Measurements from ENCODE around the gene FAM168A. TPM values are rescaled to one million over a fixed set of nuclear protein-coding genes. Genes with fewer than 3 reads are reported as not detected.
A peak's percentile ranks its signal among the peaks of the same experiment; 100 is the strongest.

Gene FAM168A
- total RNA-seq, 4 donors from 2014 or later = 10.7 to 28.1 (median 20.5) TPM

GRCh38 chr11:73629907-73630306, 32.0 kb upstream of the FAM168A start:
- H3K4me3 ChIP-seq (ENCODE audit: low read depth, poor library complexity, severe bottlenecking) = no peak overlapping the region
- intact Hi-C loops (cut with DNase I; ENCODE audit: low total_unique reads) = loop anchor here (5.0 kb wide), 1 partner anchor 32 kb away; no protein-coding TSS in a partner anchor
- WGBS, 2 donors = 81 to 89% methylated on average over 7 of the region's 7 CpGs
- no peak for TF ChIP-seq POLR2A (IDR thresholded peaks at IDR 0.05)
- TF ChIP-seq, protein P1, sequence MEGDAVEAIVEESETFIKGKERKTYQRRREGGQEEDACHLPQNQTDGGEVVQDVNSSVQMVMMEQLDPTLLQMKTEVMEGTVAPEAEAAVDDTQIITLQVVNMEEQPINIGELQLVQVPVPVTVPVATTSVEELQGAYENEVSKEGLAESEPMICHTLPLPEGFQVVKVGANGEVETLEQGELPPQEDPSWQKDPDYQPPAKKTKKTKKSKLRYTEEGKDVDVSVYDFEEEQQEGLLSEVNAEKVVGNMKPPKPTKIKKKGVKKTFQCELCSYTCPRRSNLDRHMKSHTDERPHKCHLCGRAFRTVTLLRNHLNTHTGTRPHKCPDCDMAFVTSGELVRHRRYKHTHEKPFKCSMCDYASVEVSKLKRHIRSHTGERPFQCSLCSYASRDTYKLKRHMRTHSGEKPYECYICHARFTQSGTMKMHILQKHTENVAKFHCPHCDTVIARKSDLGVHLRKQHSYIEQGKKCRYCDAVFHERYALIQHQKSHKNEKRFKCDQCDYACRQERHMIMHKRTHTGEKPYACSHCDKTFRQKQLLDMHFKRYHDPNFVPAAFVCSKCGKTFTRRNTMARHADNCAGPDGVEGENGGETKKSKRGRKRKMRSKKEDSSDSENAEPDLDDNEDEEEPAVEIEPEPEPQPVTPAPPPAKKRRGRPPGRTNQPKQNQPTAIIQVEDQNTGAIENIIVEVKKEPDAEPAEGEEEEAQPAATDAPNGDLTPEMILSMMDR (IDR thresholded peaks at IDR 0.05) = no peak
- no peak for DNase-seq (ENCODE audit: low spot score in 2 of 2)

GRCh38 chr11:73625696-73626318, 27.9 kb upstream of the FAM168A start:
- WGBS, 2 donors = 20 to 33% methylated on average over 19 of the region's 19 CpGs
- DNase-seq (ENCODE audit: low spot score in 2 of 2) = peak; percentile 66 to 94
- H3K4me3 ChIP-seq (ENCODE audit: low read depth, poor library complexity, severe bottlenecking) = no peak overlapping the region
- no peak for TF ChIP-seq POLR2A (IDR thresholded peaks at IDR 0.05)
- TF ChIP-seq, protein P1 (IDR thresholded peaks at IDR 0.05) = peak in 1 of 3 donors; percentile 84
- intact Hi-C loops (cut with DNase I; ENCODE audit: low total_unique reads) = loop anchor here (5.0 kb wide), 1 partner anchor 36 kb away; no protein-coding TSS in a partner anchor

DNA sequence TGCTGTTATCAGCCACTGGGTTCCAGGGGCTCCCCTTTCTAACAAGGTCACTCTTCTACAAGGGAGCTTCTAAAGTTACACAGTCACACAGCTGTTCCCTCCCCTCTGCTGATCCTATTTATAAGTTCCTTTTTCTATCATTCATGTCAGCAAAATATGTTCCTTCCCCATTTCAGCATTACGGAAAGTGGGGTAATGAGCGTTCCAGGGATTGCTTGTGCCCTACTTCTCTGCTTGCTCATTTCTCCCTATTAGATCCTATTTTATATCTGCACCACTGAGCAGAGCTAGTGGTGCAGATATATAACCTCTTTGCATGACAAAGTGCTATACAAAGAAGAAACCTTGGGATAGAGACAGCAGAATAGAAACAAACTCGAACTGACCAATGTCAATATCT, 25.8 kb upstream of the FAM168A start:
- DNase-seq (ENCODE audit: low spot score in 2 of 2) = no peak
- H3K4me3 ChIP-seq (ENCODE audit: low read depth, poor library complexity, severe bottlenecking) = no peak overlapping the region
- WGBS, 2 donors = 42 to 47% methylated on average over 3 of the region's 3 CpGs
- intact Hi-C loops (cut with DNase I; ENCODE audit: low total_unique reads) = no loop called here
- TF ChIP-seq, protein P1 (IDR thresholded peaks at IDR 0.05) = no peak
- no peak for TF ChIP-seq POLR2A (IDR thresholded peaks at IDR 0.05)

DNA sequence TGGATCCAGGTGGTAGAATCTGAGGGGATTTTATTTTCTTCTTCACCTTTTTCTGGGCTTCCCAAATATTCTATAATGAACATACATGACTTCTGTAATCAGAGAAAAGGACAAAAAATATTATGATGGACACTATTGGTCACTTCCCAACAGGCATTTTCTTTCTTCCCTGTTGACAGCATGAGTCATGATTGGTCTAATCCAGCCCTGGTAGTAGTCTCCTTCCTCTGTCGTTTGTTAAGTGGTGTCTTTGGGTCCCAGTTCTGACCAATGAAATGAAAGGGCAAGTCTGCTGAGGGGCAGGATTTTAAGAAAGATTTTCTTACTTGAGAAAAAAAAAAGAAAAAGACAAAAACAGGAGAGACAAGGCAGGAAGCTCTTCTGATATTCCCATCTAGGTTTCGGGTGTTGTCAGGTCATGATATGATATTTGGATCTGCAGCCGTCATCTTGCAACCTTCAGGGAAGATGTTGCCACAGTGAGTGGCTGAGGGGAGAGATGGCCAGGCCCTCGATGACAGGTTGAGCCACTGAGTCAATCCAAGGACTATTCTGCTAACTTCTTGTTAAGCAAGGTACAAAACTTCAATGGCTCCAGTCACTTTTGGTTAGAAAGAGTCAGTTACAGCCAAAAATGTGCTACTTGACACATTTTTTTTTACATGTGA, 25.1 kb upstream of the FAM168A start:
- 65 to 66% methylated on average over 4 of the region's 4 CpGs for WGBS, 2 donors
- DNase-seq (ENCODE audit: low spot score in 2 of 2) = no peak
- intact Hi-C loops (cut with DNase I; ENCODE audit: low total_unique reads) = no loop called here
- H3K4me3 ChIP-seq (ENCODE audit: low read depth, poor library complexity, severe bottlenecking) = no peak overlapping the region
- TF ChIP-seq, protein P1 (IDR thresholded peaks at IDR 0.05) = no peak
- TF ChIP-seq POLR2A (IDR thresholded peaks at IDR 0.05) = no peak

DNA sequence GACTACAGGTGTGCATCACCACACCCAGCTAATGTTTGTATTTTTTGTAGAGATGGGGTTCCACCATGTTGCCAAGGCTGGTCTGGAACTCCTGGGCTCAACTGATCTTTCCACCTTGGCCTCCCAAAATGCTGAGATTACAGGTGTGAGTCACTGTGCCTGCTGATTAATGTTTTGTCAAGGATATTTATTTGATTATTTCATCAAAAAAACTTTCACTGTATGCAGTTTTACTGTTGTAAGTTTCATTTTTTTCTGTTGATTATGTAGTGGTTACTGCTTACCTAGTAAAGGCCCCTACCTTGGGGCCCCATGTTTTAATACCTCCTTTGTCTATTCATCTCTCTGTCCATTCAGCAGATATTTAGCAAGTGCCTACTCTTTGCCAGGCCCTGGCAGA, 16.7 kb upstream of the FAM168A start:
- DNase-seq (ENCODE audit: low spot score in 2 of 2) = no peak
- H3K4me3 ChIP-seq (ENCODE audit: low read depth, poor library complexity, severe bottlenecking) = no peak overlapping the region
- intact Hi-C loops (cut with DNase I; ENCODE audit: low total_unique reads) = no loop called here
- no peak for TF ChIP-seq POLR2A (IDR thresholded peaks at IDR 0.05)
- TF ChIP-seq, protein P1 (IDR thresholded peaks at IDR 0.05) = no peak

All from lower leg skin (tissue), 4 donors.